GM12878 (cell line): Measurements from ENCODE around the gene SLC15A5. TPM values are rescaled to one million over a fixed set of nuclear protein-coding genes. Genes with fewer than 3 reads are reported as not detected.

Experiments used
- ATAC-seq: fragments of 200-7000 bp; cut with Tn5 transposase; 3 replicates; pipeline ENCODE4 v1.9.1; 2020; ENCODE audit warnings: mild to moderate bottlenecking, moderate library complexity
- BruUV-seq: library from RNA; stranded (reverse); fragments of 400-500 nt; replicated peaks from 2 replicates; lab custom pipeline; 2021; lab: Mats Ljungman, UMichigan
- CTCF ChIA-PET: fragments of 300-600 bp; sonication (Branson Sonifier 250); formaldehyde crosslinking; extraction: SDS; loops from one replicate; lab custom pipeline; 2021; ENCODE audit warnings: inconsistent platforms; lab: Yijun Ruan, JAX
- POLR2A ChIA-PET: fragments of 350-600 bp; formaldehyde crosslinking; extraction: SDS; loops from one replicate; lab custom pipeline; 2021; ENCODE audit warnings: inconsistent platforms; lab: Charles Lee
- RAD21 ChIA-PET: fragments of 300-600 bp; sonication (Branson Sonifier 250); formaldehyde crosslinking; loops from one replicate; lab custom pipeline; 2023; ENCODE audit warnings: antibody characterized with exemption; ENCODE audit not compliant: unreplicated experiment; lab: Charles Lee
- SMC1A ChIA-PET: fragments of 300-600 bp; sonication (Branson Sonifier 250); formaldehyde crosslinking; loops from one replicate; lab custom pipeline; 2023; ENCODE audit not compliant: unreplicated experiment, uncharacterized antibody; lab: Charles Lee
- DNase-seq: peaks from one replicate; pipeline ENCODE4 v3.0.0-alpha.2; 2011; ENCODE audit warnings: low read depth, low spot score
- FAIRE-seq: peaks from 3 replicates; lab custom pipeline; 2011; peaks lifted over from hg19 to GRCh38; lab: Jason Lieb, UNC
- H2AFZ ChIP-seq: 2 replicates; pipeline ENCODE4 v1.6.0; 2011; ENCODE audit warnings: low read depth, low read length, control low read depth; ENCODE audit not compliant: control insufficient read depth
- H3K27ac ChIP-seq: 2 replicates; pipeline ENCODE4 v1.5.1; 2011; ENCODE audit warnings: control low read depth; ENCODE audit not compliant: control insufficient read depth, insufficient read depth
- H3K27me3 ChIP-seq, 2 experiments: replicated peaks in 1 of 2; 2 replicates each; pipeline versions ENCODE4 v1.6.0 to v1.6.1; 2011; ENCODE audit warnings: low read length in 1 of 2; ENCODE audit not compliant: control insufficient read depth in 2 of 2, insufficient read depth in 2 of 2
- H3K36me3 ChIP-seq, 2 experiments: 2 replicates each; pipeline ENCODE4 v1.5.1; 2011; ENCODE audit warnings: low read length in 1 of 2; ENCODE audit not compliant: control insufficient read depth in 2 of 2, insufficient read depth in 2 of 2
- H3K4me1 ChIP-seq: 2 replicates; pipeline ENCODE4 v1.6.1; 2011; ENCODE audit warnings: mild to moderate bottlenecking, low read length, moderate library complexity, mixed read lengths; ENCODE audit not compliant: control insufficient read depth, insufficient read depth
- H3K4me2 ChIP-seq: 2 replicates; pipeline ENCODE4 v1.6.0; 2011; ENCODE audit warnings: control low read depth; ENCODE audit not compliant: control insufficient read depth, insufficient read depth
- H3K4me3 ChIP-seq: fragments of 200-600 bp; sonication (generic); 2 replicates; pipeline ENCODE4 v1.5.1; 2016
- H3K79me2 ChIP-seq: 2 replicates; pipeline ENCODE4 v1.6.0; 2011; ENCODE audit warnings: low read length; ENCODE audit not compliant: control insufficient read depth, insufficient read depth
- H3K9ac ChIP-seq: 2 replicates; pipeline ENCODE4 v1.8.0; 2011; ENCODE audit warnings: low read length, control low read depth, mixed read lengths; ENCODE audit not compliant: control insufficient read depth, insufficient read depth
- H3K9me3 ChIP-seq: replicated peaks from 3 replicates; pipeline ENCODE4 v1.5.1; 2011; ENCODE audit warnings: mild to moderate bottlenecking, low read length; ENCODE audit not compliant: control insufficient read depth, insufficient read depth
- H4K20me1 ChIP-seq: 2 replicates; pipeline ENCODE4 v1.6.0; 2011; ENCODE audit not compliant: control insufficient read depth, insufficient read depth
- FOXK2 ChIP-seq: fragments of 450-650 bp; IDR thresholded peaks from 2 replicates; pipeline ENCODE4 v1.6.1; 2017; ENCODE audit warnings: mild to moderate bottlenecking, moderate library complexity
- FOXM1 ChIP-seq: IDR thresholded peaks from 2 replicates; pipeline ENCODE4 v1.6.1; 2012; ENCODE audit warnings: low read depth, mild to moderate bottlenecking, inconsistent platforms, low read length, moderate library complexity
- KLF5 ChIP-seq: fragments of 450-650 bp; IDR thresholded peaks from 2 replicates; pipeline ENCODE4 v1.6.1; 2014; ENCODE audit warnings: mild to moderate bottlenecking; ENCODE audit not compliant: partially characterized antibody
- TBL1XR1 ChIP-seq: IDR thresholded peaks from 2 replicates; pipeline ENCODE4 v1.6.1; 2012; ENCODE audit warnings: low read depth, low read length, improper control_type of control experiment
- WGBS: methylation state at CpG from one replicate; pipeline ENCODE4 v1.1.6; 2016; ENCODE audit warnings: low lambda C conversion rate; ENCODE audit not compliant: insufficient replicate concordance, insufficient coverage; ENCODE audit errors: missing lambda C conversion rate; 5-methylcytosine and 5-hydroxymethylcytosine counted together
- in situ Hi-C: fragments of 300-500 bp; cut with MboI; formaldehyde crosslinking; loops from 9 replicates; pipeline ENCODE4 v1.14.3; 2018; ENCODE audit warnings: mixed read lengths
- intact Hi-C: fragments of 100-400 bp; cut with micrococcal nuclease; formaldehyde crosslinking; loops from one replicate; pipeline ENCODE4 v1.14.2; 2022; ENCODE audit not compliant: unreplicated experiment
- polyA plus RNA-seq, 11 experiments: library from polyadenylated mRNA; depleted of rRNA in 4 of 11; unstranded in 6 of 11; stranded (reverse) in 5 of 11; fragments of >200 nt; fragmentation: Nextera tagmentation in 4 of 11; fragmentation: Illumina TruSeq in 1 of 11; extraction: Ambion mirVana in 4 of 11; extraction: Trizol in 1 of 11; gene quantifications; 1 replicate in 1 of 11; 2 replicates in 10 of 11; pipeline versions ENCODE4 v1.2.1 to v1.2.3, GENCODE V29; 2011 to 2016; ENCODE audit warnings: inconsistent platforms in 2 of 11, missing spikeins in 2 of 11, low read depth in 1 of 11
- total RNA-seq, 4 experiments: library from RNA; depleted of rRNA in 3 of 4; stranded (reverse); fragments of >200 nt in 3 of 4; fragmentation: Illumina TruSeq in 1 of 4; extraction: Trizol in 1 of 4; gene quantifications; 2 replicates each; pipeline versions ENCODE4 v1.2.1 to v1.2.3, GENCODE V29; 2013 to 2021
- TF ChIP-seq, protein P1 (sequence below): fragments of 450-650 bp; IDR thresholded peaks from 2 replicates; pipeline ENCODE4 v1.6.1; 2016; ENCODE audit warnings: mild to moderate bottlenecking, moderate library complexity, borderline replicate concordance

The SLC15A5 gene
- total and polyA plus RNA-seq, 10 of the 15 experiments (the other 5 are each of a cell fraction or from before 2014, with no cell fraction given) = not detected

DNA sequence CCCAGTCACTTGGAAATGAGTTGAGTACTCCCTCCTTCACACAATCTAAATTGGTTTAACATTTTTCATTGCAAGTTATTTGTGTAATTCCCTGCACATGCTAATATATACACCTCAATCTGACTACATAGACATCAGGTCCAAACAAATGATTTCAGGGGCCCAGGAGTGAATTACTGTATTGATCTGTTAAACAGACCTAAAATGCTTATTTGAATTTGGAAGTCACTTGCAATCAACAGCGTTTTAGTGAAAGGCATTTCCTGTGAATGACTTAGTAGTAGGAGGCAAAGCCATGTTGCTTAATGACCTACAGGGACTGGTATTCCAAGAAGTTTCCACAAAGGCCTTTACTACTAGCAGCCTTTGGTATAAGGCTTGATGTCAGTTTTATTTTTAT is 22.6 kb upstream of the SLC15A5 start:
- H2AFZ ChIP-seq = no peak overlapping the region
- no peaks in the 10 kb centered on the region for H4K20me1 ChIP-seq
- H3K9me3 ChIP-seq = no peaks in the 10 kb centered on the region
- H3K4me3 ChIP-seq = no peak overlapping the region
- ATAC-seq = no peak
- ChIA-PET RAD21 (no interaction called here), CTCF (no interaction called here), SMC1A (no interaction called here), POLR2A (no interaction called here)
- no peak overlapping the region for H3K9ac ChIP-seq
- in situ Hi-C loops (no loop called here), intact Hi-C loops (no loop called here)
- WGBS = 4% methylated on average over 1 of the region's 1 CpG
- BruUV-seq = no TSS peak
- no peak overlapping the region for H3K4me2 ChIP-seq
- no peaks in the 10 kb centered on the region for H3K4me1 ChIP-seq
- no peaks in the 10 kb centered on the region for H3K79me2 ChIP-seq
- no peak for DNase-seq
- no peak for FAIRE-seq
- no peaks in the 10 kb centered on the region for H3K36me3 ChIP-seq
- no peak for TF ChIP-seq TBL1XR1
- no peak for TF ChIP-seq FOXK2
- TF ChIP-seq KLF5 = no peak
- TF ChIP-seq FOXM1 = no peak
- TF ChIP-seq, protein P1, sequence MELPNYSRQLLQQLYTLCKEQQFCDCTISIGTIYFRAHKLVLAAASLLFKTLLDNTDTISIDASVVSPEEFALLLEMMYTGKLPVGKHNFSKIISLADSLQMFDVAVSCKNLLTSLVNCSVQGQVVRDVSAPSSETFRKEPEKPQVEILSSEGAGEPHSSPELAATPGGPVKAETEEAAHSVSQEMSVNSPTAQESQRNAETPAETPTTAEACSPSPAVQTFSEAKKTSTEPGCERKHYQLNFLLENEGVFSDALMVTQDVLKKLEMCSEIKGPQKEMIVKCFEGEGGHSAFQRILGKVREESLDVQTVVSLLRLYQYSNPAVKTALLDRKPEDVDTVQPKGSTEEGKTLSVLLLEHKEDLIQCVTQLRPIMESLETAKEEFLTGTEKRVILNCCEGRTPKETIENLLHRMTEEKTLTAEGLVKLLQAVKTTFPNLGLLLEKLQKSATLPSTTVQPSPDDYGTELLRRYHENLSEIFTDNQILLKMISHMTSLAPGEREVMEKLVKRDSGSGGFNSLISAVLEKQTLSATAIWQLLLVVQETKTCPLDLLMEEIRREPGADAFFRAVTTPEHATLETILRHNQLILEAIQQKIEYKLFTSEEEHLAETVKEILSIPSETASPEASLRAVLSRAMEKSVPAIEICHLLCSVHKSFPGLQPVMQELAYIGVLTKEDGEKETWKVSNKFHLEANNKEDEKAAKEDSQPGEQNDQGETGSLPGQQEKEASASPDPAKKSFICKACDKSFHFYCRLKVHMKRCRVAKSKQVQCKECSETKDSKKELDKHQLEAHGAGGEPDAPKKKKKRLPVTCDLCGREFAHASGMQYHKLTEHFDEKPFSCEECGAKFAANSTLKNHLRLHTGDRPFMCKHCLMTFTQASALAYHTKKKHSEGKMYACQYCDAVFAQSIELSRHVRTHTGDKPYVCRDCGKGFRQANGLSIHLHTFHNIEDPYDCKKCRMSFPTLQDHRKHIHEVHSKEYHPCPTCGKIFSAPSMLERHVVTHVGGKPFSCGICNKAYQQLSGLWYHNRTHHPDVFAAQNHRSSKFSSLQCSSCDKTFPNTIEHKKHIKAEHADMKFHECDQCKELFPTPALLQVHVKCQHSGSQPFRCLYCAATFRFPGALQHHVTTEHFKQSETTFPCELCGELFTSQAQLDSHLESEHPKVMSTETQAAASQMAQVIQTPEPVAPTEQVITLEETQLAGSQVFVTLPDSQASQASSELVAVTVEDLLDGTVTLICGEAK = no peak
- H3K27me3 ChIP-seq = no peaks in the 10 kb centered on the region
- no peak overlapping the region for H3K27ac ChIP-seq
